ENCODE measurements around the gene ARMH3.

ARMH3 gene, protein sequence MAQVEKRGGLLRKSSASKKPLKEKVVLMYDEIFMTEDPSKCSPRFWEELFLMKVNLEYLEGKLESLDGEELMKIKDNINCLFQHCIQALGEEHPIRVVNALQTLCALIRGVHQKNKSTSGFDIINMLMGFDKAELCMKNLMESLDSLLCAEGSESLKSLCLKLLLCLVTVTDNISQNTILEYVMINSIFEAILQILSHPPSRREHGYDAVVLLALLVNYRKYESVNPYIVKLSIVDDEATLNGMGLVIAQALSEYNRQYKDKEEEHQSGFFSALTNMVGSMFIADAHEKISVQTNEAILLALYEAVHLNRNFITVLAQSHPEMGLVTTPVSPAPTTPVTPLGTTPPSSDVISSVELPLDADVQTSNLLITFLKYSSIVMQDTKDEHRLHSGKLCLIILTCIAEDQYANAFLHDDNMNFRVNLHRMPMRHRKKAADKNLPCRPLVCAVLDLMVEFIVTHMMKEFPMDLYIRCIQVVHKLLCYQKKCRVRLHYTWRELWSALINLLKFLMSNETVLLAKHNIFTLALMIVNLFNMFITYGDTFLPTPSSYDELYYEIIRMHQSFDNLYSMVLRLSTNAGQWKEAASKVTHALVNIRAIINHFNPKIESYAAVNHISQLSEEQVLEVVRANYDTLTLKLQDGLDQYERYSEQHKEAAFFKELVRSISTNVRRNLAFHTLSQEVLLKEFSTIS

GRCh38 chr10:102055647-102056419, at the start of gene ARMH3:
ARMH3 (minus strand) TSS chr10:102056173; CDS start chr10:102040114, 16,059 bp downstream.
- in situ Hi-C loops (cut with HindIII; ENCODE audit: low sequenced_read_pairs): no loop called here

DNA sequence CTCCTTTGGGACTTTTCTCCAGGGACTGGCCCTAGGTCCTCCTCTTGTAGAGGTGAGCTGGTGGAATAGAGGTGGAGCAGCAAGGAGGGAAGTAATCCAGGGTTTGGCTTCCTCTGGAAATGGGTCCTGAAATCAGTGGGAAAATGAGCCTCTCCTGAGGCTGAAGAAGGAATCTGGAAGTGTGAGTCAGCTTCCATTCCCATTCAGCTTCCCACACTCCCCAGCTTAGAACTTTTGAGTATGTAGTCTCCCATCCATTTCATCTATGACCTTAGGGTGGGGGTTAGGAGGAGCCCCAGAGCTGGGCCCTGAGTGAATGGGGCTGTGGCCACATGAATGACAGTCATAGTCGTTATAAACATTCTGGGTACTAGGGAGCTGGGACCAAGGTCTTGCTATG, 46.4 kb upstream of the ARMH3 start:
- in situ Hi-C loops (cut with HindIII; ENCODE audit: low sequenced_read_pairs): loop anchor here (5.0 kb wide), 1 partner anchor 75 kb away; no protein-coding TSS in a partner anchor

GRCh38 chr10:102101152-102101551, 45.2 kb upstream of the ARMH3 start:
- in situ Hi-C loops (cut with HindIII; ENCODE audit: low sequenced_read_pairs): loop anchor here (5.0 kb wide), 1 partner anchor 74 kb away; no protein-coding TSS in a partner anchor

GRCh38 chr10:102096449-102096848, 40.5 kb upstream of the ARMH3 start:
- in situ Hi-C loops (cut with HindIII; ENCODE audit: low sequenced_read_pairs): loop anchor here (5.0 kb wide), 1 partner anchor 51 kb away; no protein-coding TSS in a partner anchor

- in situ Hi-C loops (cut with HindIII; ENCODE audit: low sequenced_read_pairs): no loop called here
Observed at GRCh38 chr10:102090772-102091171, 34.8 kb upstream of the ARMH3 start.

DNA sequence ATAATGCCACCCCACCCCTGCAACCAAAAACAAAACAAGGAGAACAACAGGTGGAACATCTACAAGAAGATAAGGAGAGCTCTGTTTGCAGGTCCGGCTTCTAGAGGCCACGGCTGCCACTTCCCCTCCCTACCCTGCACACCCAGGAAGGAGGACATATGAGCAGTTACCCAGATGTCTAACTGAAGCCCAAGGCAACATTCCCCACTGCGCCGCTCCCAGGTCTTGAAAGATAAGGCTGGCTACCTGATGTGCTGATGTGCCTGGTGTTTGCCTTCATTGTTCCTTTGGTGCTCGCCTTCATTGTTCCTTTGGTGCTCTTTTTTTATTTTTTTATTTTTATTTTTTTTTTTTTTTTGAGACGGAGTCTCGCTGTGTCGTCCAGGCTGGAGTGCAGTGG, 30.2 kb upstream of the ARMH3 start:
- in situ Hi-C loops (cut with HindIII; ENCODE audit: low sequenced_read_pairs): no loop called here

- in situ Hi-C loops (cut with HindIII; ENCODE audit: low sequenced_read_pairs): no loop called here
Observed at GRCh38 chr10:102085336-102085735, 29.4 kb upstream of the ARMH3 start.

GRCh38 chr10:102083541-102083940, 27.6 kb upstream of the ARMH3 start:
- in situ Hi-C loops (cut with HindIII; ENCODE audit: low sequenced_read_pairs): loop anchor here (5.0 kb wide), 1 partner anchor 86 kb away; no protein-coding TSS in a partner anchor

GRCh38 chr10:102072673-102073527, 16.9 kb upstream of the ARMH3 start:
- in situ Hi-C loops (cut with HindIII; ENCODE audit: low sequenced_read_pairs): no loop called here

GRCh38 chr10:102069071-102069470, 13.1 kb upstream of the ARMH3 start:
- in situ Hi-C loops (cut with HindIII; ENCODE audit: low sequenced_read_pairs): no loop called here

- in situ Hi-C loops (cut with HindIII; ENCODE audit: low sequenced_read_pairs): no loop called here
Observed at GRCh38 chr10:102068216-102068615, 12.2 kb upstream of the ARMH3 start.

- in situ Hi-C loops (cut with HindIII; ENCODE audit: low sequenced_read_pairs): no loop called here
Observed at GRCh38 chr10:102067091-102067916, 11.3 kb upstream of the ARMH3 start.

DNA sequence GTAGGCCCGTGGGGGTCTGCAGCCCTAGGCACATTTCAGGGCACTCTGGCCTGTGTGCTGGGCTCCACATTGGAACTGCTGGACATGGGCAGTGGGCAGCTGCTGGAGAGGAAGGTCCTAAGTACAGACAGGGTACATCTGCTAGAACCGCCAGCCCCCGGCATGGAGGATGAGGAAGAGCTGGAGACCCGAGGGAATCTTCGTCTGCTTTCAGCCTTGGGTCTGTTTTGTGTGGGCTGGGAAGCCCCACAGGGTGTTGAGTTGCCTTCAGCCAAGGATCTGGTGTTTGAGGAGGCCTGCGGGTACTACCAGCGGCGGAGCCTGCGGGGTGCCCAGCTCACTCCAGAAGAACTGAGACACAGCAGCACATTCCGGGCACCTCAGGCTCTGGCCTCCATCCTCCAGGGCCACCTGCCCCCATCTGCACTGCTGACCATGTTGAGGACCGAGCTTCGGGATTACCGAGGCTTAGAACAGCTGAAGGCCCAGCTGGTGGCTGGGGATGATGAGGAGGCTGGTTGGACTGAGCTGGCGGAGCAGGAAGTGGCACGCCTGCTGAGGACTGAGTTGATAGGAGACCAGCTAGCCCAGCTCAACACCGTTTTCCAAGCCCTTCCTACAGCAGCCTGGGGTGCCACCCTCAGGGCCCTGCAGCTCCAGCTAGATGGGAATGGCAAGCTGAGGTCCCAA, 10.6 kb upstream of the ARMH3 start:
- in situ Hi-C loops (cut with HindIII; ENCODE audit: low sequenced_read_pairs): no loop called here

- in situ Hi-C loops (cut with HindIII; ENCODE audit: low sequenced_read_pairs): no loop called here
Observed at GRCh38 chr10:102065561-102066398, 9.8 kb upstream of the ARMH3 start.

- in situ Hi-C loops (cut with HindIII; ENCODE audit: low sequenced_read_pairs): no loop called here
Observed at GRCh38 chr10:102064868-102065560, 9.0 kb upstream of the ARMH3 start, which contains the start of gene HPS6. HPS6 (plus strand) TSS chr10:102065349; CDS start chr10:102065475, 126 bp downstream.

DNA sequence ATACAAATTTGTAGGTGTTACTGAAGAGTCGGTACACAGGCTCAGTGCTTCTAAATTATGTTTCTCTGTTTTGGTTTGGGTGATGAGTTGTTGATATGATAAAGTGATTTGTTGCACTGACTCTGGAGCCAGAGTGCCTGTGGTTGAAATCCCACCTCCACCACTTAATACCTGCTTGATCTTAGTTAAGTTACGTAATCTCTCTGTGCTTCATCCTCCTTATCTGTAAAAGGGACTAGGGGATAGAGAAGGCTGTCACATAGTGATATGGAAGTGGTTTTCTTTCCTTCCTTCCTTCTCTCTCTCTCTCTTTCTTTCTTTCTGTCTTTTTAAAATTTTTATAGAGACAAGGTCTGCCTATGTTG, 8.5 kb upstream of the ARMH3 start:
- in situ Hi-C loops (cut with HindIII; ENCODE audit: low sequenced_read_pairs): no loop called here

GRCh38 chr10:102059987-102060386, 4.0 kb upstream of the ARMH3 start:
- in situ Hi-C loops (cut with HindIII; ENCODE audit: low sequenced_read_pairs): no loop called here
